ENCODE measurements around the gene SMCO4.

SMCO4 gene

DNA sequence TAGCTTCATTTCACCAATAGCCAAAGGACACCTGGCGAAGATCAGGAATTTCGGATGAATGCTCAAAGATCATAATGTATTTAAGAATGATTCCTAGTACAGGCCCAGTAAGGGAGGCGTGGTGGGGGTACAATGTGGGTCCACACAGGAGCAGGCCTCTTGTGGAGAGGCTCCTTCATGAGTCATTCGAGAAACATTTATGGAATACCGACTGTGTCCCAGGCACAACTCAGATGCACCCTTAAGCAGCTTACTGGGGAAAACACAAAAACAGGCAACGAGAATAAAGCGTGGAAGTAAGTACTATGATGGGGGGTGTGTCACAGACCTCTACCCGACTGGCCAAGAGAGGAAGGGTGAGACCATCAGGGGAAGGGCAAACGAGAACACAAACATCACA, 44.5 kb downstream of the SMCO4 start:
- DNase-seq, result no peak

DNA sequence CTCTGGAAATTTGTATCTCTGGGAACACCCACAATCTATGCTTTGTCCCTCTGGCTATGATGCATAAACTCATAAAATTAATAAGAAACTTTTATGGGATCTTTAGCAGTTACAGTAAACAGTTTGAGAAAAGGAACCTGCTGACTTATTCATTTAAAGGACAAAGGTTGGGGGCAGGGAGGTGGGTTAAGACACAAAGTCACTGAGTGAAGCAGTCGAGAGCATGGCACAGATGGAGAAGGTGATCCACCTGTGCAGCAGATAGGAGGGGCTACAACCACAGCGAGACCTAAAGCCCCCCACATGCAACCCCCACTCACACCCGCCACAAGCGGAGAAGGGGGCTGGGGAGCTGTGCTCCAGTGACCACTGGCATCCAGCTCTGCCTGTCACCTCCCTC, 45.0 kb downstream of the SMCO4 start:
- DNase-seq, result no peak

DNA sequence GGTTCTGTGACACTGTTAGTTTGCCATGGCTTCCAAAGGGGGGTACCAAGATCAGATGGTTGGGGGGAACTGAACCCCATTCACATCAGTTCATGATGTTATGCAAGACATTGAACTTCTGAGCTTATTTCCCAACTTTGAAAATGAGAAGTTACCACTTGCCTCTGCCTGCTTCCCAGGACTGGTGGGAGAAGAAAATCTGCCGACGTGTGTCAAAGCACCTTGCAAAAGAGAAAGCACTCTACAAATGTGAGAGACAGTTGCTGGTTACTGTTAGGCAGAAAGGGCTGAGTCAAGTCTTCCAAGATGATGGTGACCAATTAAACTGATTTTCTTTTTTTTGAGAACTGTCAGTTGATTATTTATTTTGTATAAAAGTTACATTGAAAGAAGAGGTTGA, 45.6 kb downstream of the SMCO4 start:
- DNase-seq, result no peak

DNA sequence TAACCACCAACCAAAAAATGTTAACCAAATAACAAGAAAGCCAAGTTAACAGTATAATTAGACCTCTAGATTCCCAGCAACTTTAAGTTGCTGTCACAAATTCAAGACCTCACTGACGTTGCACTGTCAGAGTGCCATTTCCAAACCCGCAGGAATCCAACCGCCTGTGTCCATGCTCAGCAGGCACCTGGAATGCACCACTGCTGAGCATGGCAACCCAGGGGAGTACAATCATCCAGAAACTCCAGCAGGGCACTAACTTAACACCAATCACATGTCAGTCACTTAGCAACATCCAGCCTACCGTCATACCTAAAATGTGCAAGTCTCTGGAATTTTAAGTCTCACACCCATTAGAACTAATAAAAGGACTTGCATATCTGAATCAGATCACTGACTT, 48.8 kb downstream of the SMCO4 start:
- DNase-seq, result no peak

DNA sequence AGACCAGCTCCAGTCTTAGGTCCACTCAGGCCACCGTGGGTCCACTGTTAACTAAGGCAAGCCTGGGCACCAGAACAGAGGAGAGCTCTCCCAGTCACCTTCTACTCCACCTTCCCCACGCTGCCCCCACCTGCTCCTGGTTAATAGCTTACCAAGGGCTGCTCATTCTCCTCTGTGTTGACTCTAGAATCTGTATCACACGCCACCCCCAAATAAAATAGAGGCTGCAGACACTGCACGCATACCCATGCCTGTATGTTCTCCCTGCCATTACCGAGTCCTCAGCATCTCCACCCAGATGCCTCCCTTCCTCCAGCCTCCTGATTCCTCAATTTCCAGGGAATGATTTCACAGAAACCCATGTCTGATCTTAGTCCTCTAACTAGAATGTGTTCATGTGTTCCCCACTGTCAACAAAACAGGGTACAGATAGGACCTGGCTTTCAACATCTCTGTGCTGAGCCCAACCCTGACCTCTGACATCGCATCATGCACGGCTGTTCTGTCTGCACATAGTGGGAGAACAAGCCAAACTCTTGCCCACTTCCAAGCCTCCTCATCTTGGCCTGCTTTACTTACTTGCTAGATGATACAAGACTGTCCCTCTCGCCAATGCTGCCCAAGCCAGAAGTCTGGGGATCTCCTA, 49.8 kb downstream of the SMCO4 start:
- no peak for DNase-seq

DNA sequence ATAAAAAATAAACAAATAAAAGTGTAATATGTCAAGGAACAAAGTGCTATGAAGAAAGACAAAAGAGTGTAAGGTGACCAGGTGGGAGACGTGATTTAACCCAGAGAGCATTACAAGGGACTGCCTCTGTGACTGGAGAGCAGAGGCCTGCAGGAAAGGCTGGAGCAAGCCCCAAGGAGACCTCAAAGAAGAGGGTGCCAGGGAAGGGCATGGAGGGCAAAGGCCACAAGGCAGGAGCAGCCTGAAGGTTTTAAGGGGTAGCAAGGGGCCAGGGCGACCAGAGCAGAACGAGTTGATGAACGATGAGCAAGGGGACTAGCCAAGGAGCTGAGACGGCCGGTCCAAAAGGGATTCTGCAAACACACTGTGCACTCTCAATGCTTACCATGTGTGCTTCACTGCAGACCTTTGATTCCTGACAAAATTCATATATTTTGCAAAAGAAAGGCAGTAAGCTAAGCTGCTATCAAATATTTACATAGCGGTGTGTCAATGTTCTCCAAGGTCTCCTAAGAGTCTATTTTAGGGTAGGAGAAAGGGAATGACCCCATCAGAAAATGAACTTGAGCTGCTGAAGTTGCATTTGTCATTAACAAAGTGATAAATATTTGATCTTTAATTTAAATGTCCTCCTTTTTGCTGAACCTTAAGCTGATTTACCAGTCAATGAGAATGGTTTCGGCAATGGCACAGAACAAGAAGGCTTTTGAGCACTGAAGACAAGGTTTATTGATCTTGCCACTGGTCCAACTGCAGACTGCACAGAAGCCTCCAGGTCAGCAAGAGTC, 50.5 kb downstream of the SMCO4 start:
- no peak for DNase-seq

DNA sequence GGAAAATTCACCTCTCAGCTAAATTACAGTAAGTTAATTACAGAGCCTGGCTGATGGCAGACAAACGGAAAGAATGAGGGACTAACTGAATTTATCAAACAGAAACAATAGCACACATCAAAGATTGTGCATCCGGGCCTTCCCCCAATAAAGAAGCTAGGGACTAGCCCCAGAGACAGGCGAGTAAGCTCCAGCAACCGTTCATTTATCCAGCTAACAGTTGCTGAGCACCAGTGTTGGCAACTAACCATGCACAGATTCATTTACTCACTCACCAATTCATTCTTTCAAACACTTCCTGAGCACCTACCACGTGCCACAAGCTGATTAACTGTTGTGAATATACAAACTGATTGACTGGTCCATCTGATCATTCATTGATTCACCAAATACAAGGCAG, 51.2 kb downstream of the SMCO4 start:
- no peak for DNase-seq

DNA sequence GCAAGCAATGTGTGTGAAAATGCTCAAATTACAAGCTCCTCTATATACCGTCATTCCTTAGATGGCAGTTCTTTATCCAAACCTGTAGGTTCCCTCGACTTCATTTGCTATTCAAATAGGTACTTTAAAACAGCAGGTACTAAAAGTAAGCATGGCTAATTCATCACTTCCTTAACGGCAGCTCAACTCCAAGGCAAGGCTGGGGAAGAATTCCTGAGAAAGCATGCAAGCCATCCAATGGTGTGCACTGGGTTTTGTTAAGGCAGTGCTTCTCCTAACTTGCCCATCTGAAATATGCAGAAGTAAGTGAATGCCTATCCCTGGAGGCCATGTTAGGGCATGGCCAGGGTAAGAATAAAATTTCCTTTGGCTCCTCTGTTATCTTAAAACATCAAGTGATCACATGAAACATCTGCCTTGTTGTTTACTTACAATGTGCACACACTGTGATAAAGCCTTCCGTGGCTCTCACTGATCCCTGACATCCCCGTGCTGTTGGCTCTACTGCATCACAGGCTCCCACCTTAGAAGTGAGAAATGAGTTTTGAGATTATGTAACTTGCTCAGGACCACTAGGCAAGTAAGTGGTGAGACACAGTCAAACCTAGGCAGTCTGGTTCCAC, 52.1 kb downstream of the SMCO4 start:
- no peak for DNase-seq

DNA sequence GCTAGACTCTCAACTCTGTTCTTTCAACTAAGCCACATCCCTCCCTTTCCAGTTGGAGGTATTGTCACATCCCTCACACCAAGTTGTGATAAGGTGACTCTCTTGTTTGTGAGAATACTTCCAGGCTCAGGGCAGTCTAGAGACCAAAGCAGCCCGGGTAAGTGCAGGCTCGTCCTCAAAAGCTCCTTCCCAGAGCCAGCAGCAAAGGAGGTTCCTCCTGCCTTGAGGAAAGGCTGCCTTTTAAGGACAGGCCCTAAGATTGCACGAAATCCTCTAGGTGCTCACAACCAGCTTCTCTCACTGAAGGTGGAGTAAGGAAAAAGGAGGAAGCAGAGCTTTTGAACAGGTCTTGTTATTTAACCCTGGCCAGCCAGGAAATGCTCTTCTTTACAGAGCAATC, 53.4 kb downstream of the SMCO4 start:
- DNase-seq, result no peak

DNA sequence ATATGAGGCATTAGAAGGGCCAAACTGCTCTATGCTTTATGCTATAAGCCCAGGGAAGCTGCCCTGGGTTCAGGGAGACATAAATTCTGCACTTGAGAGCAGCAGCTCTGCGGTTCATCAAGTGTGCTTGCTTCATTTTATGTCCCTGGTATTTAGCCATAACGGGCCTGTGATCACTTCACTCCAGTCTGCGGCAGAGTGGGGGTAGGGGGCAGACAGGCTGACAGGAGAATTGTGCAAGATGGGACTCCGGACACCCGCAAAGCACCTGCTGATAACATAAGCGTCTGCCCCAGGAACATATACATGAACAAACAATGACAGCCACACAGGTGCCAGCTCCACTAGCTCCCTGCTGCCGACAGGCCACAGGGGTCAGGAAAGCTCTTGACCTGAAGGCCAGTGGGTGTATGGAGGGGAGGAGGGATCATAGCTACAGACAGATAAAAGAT, 56.1 kb downstream of the SMCO4 start:
- no peak for DNase-seq

DNA sequence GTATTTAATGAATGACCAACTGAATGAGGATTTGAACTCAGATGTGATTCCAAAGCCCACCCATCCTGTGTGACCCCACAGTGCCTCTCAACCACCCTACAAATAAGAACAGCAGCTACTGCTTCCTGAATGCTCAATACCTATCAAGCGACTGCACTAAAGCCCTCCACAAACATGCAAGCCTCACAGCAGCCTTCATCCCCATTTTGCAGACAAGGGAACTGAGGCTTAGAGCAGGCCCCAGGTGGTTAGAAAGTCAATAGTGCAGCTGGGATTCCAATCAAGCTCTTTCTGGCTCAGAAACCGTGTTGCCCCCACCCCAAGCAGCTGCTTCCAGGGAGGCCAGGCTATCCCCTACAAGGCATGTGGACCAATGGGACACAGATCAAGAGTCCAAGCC, 57.2 kb downstream of the SMCO4 start:
- DNase-seq, result no peak

DNA sequence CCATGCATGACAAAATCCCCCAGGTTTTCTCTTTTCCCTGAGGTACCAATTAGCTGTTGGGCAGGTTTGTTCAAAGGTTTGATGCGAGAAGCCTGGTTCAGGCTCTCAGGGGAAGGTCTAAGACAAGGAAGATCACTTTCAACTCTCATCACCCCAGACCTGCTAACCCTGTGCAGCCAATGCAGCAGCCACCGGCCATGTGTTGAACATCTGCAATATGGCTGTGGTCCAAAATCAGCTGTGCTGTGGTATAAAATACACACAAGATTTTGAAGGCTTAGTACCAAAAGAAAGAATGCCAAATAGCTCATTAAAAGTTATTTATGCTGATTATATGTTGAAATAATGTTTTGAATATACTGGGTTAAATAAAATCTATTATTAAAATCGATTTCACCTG, 58.5 kb downstream of the SMCO4 start:
- no peak for DNase-seq

DNA sequence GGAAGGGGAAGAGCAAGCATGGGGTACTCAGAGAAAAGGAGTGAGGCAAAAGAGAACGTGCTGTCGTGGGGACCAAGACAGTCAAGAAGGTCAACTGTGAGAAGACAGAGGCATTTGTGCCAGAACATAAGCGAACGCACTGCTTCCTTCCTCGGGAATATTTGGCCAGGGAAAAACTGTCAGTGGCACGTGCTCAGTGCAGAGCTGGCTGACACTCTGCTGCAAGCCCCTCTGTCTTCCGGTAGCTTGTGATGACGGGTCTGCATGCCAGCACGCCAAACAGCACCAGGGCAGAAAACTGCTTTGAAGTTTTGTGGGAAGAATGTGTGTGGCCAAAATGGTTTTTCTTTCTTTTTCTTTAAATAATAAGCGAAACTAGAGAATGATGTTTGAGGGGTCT, 60.6 kb downstream of the SMCO4 start:
- no peak for DNase-seq

DNA sequence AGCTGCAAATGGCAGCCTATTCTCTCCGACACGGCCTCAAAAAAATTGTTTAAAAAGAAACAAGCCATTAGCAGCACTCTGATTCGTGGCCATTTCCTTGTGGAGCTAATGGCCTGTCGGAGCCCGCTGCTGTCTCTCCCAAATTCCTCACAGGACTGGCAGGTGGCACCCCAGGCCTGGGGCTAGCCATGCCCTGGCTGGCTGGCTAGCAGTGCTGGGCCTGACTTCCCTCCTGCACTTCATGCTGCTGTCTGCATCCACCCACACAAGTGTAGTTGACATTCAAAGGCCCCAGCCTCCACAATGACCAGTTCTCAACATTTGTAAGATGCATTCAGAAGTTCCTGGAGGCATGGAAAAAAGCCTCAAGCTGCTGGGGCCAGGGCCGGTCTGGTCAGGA, 61.5 kb downstream of the SMCO4 start:
- no peak for DNase-seq

DNA sequence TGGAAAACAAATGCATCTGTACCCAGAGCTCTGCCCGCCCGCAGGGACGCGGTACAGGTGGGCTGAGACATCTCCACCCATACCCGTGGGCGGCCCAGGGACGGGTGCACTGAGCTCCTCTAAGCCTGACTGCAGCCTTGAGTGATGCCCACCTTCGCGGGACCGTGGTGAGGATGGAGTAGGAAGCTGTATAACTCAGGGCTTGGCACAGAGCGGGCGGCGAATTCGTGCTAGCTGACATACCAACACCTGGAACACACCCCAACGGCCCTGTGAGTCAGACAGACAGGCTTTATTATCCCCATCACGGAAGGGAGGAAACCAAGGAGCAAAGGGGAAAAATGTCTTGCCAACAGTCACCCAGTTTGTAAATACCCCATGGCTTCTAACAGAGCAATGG, 61.9 kb downstream of the SMCO4 start:
- no peak for DNase-seq

DNA sequence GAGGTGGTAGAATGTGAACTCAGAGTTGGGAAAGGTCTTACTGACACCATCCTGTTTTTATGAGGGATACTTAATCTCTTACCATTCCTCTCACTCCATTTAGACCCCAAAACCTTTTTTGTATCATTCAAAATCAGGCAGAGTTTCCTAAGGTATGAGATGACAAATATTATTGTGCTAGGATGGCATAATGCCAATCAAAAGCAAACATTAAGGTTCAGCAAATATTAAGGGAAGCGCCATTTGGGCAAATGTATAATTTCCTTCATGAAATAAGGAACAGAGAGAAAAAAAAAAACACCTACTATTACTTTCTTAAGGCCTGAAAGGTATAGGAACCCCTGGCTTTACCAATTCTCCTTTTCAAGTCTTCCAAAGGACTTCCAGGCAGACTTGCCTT, 62.4 kb downstream of the SMCO4 start:
- no peak for DNase-seq

DNA sequence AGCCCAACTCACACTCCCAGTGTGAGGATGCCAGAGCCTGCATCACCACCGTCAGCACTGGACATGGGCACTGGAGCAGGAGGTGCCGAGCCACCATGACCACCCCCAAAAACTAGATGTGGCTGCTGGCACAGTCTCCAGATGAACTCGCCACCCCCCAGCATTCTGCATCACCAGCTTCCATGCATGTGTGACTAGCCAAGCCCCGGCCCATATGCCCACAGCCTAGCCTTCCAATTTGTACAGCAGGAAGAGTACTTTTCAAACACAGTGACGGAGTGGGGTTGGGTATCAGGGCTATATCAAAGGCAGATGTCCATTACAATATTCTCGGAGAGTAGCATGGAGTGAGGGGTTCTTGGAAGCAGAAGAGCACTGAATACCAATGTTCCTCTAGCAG, 62.9 kb downstream of the SMCO4 start:
- no peak for DNase-seq

DNA sequence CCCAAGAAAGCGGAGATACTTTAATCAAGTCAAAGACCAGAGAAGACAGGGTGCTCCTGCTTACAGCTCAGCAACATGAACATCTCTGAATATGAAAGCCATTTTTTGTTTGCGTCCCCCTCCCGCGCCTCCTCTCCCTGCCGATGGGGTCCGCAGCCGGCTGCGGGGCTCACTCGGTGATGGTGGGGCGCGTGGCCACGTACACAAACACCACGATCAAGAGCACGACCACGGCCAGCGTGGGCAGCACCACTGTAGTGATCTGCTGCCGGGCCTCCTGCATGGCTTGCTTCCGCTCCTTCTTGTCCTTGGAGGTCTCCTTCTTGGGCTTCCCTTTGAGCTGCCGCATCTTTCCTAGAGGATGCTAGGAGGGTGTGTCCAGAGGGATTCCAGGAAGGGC, 64.3 kb downstream of the SMCO4 start:
- DNase-seq, result no peak

DNA sequence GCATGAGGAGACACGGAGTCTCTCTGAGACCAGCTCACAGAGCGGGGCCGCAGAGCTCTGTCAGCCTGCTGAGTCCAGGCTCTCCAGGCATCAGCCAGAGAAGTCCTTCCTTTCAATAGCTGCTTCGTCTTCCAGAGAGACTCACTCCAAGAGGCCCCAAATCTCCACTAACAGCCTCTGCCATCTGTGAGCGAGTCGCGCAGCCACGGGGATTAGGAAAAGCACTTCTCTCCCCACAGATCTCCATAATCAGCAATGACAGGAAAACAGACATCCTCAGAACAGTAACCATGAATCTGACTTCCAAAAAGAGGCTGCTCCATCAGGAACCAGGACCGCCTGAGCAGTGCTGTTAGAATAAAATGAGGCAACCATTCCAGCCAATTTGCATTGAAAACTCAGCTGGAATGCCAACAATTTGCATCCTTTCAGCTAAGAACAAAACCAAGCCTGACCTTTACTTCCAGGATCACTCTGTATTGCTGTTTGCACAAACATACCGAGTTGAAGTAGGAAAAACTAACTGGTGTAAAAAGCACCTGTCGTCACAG, 65.4 kb downstream of the SMCO4 start:
- DNase-seq, result no peak

DNA sequence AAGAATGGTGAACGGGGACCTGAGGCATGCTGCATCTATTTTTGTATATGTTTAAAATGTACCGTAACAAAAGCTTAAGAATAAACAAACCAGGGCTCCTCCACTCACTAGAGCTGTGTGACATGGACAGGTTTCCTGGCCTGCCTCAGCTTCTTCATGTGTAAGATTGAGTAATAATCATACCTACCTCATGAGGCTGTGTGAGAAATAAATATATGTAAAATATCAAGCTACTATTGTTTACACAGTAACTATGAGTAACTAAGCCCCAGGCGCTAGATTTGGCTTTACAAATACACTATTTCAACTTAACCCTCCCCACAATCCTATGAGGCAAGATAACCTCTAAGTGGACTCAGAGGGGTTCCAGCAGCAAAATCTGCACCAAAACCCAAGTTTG, 66.4 kb downstream of the SMCO4 start:
- DNase-seq, result no peak

DNA sequence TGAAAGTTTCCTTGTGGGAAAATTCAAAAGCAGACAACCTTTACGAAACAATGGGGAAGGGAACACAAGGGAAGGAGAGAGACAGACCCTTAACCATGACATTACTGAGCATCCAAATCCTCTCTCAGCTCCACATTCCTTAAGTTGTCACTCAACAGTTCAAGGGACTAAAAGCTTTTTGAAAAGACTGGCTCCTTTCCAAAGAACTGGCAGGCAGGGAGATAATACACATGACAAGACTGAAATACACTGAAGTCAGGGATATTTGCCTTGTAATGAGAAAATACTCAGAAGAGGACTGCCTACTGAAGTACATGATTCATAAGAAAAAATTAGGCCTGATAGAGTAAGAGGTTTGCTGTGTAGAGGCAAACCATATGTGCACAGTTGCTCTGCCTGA, 69.1 kb downstream of the SMCO4 start:
- no peak for DNase-seq

DNA sequence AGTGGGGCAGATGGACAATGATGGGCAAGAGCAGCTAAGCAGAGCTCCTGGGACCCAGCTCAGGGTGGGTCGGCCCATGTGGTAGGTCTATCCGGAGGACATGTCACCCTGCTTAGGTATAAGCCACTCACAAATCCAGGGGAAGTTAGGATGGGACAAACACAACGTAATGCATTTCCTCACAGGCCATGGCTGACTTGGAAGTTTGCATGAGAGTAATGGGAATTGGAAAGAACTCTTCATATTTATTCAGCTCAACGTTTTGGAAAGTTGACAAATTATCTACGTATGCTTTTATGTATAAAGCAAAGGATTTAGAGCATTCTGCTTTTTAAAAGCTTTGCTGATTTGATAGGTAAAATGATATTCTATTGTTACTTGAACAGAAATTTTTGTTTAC, 74.9 kb downstream of the SMCO4 start:
- no peak for DNase-seq

DNA sequence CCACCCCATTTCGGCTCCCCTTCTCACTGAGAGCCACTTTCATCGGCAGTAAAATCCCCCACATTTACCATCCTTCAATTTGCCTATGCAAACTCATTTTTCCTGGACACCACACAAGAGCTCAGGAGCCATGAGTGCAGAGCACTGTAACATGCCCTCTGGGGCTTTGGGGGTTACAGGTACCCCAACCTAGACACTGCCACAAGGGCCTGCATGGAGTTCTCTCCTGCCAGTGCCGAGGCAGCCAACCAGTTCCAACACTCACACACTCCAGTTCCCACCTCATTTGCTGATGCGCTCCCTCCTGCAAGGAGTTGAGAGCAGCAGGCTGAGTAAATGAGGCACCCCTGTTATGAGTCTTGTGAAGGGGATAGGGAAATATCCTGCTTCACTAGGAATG, 76.1 kb downstream of the SMCO4 start:
- no peak for DNase-seq

DNA sequence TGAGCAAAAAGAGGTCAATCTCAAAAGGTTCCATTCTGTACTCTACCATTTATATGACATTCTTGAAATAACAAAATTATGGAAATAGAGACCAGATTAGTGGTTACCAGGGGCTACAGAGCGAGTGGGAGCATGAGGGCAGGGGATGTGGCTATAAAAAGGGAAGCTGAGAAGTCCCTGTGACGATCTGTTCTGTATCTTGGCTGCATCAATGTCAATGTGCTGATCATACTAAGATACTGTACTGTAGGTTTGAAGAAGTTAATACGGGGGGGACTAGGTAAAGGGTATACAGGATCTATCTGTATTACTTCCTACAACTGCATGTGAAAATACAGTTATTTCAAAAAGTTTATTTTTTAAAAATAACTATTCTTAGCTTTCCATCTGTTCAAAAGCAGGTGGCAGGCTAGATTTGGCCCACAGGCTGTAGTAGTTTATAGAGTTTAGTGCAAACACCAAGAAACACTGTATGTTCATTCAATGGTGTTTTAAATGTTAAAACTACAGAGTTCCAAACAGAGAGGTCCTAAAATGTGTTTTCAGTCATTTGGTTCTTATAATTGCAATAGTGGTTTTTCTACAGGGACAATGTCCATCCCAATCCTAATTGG, 78.2 kb downstream of the SMCO4 start:
- no peak for DNase-seq

All from NCI-H1694 treated with DMSO at 0.1 percent for 48 hours (cell line).